Measurements from ENCODE around the gene METAP1D.
"Not testable (repeated sequence)": the region's sequence is repeated elsewhere in the genome, so short reads cannot be mapped to it uniquely, and the experiment has no call there.

METAP1D gene

DNA sequence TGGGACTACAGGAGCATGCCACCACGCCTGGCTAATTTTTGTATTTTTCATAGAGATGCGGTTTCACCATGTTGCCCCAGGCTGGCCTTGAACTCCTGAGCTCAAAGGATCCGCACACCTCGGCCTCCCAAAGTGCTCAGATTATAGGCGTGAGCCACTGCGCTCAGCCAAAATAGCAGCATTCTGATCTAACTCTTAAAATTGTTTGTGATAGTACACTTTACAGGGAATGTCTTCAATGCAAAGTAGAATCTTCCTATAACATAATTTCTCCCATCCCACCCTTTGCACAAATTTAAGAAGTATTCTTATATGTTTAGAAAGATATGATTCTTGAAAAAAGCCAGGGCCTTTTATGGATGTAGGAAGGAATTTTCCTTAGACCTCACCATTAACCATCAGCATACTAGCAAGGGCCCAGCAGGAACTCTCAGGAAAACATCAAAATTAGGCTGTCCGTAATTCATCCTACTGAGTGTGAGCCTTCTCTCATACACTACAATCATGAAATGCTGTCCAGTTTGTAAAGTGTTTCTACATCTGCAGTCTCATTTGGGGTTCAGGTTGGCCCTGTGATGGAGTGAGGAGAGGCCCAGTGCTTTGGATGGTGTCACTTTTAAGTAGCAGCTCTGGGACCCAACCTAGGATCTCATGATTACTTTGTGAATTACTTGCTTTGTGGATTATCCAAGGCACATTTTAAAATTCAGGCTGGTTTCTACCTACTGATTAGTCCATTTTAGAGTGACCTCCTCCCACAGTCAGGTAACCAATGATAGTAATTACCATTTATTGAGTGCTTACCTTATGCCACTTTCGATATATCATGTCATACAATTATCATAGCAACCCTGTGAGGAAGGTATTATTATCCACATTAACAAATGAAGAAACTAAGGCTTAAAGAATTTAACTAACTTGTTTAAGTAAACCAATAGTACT, 48.1 kb downstream of the METAP1D start:
- Mint-ChIP-seq H3K27me3 (no peaks in the 10 kb centered on the region), H3K4me1 (no peaks in the 10 kb centered on the region), H3K27ac (no peak overlapping the region), H3K9me3 (no peaks in the 10 kb centered on the region), H3K4me3 (no peak overlapping the region), H3K36me3 (no peaks in the 10 kb centered on the region)
- no peak for DNase-seq (ENCODE audit: low spot score in 2 of 2)
- ATAC-seq (ENCODE audit: low read depth), result no peak

- DNase-seq (ENCODE audit: low spot score in 2 of 2), result no peak
Observed at GRCh38 chr2:172048508-172049503, 49.1 kb downstream of the METAP1D start.

DNA sequence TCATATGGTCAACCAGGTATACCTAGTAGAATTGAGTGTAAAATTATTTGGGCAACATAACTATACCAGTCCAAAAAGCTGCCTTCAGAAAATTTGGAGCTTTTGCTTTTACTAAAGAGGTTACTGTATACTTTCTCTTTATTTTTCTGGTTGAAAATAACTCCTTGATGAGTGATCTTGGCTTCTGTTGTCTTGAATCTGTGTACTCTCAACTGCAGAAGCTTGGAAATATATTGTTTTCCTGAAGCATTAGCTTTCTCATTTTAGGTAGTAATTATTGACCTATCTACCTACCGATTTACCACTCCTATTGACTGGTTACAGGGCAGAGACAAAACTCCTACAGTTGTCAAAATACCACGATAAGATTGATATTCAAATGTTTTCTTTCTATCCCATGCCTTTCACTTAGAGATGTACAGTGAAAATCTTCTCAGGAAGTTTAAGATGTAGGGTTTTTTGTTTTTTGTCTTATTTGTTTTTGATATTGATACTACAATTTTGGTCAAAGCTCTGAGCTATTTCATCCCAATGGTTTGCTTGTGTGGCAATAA, 49.9 kb downstream of the METAP1D start:
- DNase-seq (ENCODE audit: low spot score in 2 of 2), result no peak
- Mint-ChIP-seq H3K36me3 (no peaks in the 10 kb centered on the region), H3K27me3 (no peaks in the 10 kb centered on the region), H3K9me3 (no peaks in the 10 kb centered on the region), H3K4me1 (no peaks in the 10 kb centered on the region), H3K4me3 (no peak overlapping the region), H3K27ac (no peak overlapping the region)
- no peak for ATAC-seq (ENCODE audit: low read depth)

More at GRCh38 chr2:172048508-172049503, 49.1 kb downstream of the METAP1D start:
- H3K36me3 Mint-ChIP-seq, result no peaks in the 10 kb centered on the region
- H3K4me1 Mint-ChIP-seq, result no peaks in the 10 kb centered on the region
- no peaks in the 10 kb centered on the region for H3K27me3 Mint-ChIP-seq
- H3K4me3 Mint-ChIP-seq, result no peak overlapping the region
- ATAC-seq (ENCODE audit: low read depth), result no peak
- H3K27ac Mint-ChIP-seq, result no peak overlapping the region
- no peaks in the 10 kb centered on the region for H3K9me3 Mint-ChIP-seq

GRCh38 chr2:172050479-172051125, 50.8 kb downstream of the METAP1D start:
- no peak overlapping the region for H3K4me3 Mint-ChIP-seq
- no peak for ATAC-seq (ENCODE audit: low read depth)
- no peak overlapping the region for H3K27ac Mint-ChIP-seq
- DNase-seq (ENCODE audit: low spot score in 2 of 2), result no peak
- no peaks in the 10 kb centered on the region for H3K9me3 Mint-ChIP-seq
- H3K4me1 Mint-ChIP-seq, result peaks cover 3% of the 10 kb centered on the region
- no peaks in the 10 kb centered on the region for H3K36me3 Mint-ChIP-seq
- no peaks in the 10 kb centered on the region for H3K27me3 Mint-ChIP-seq

DNA sequence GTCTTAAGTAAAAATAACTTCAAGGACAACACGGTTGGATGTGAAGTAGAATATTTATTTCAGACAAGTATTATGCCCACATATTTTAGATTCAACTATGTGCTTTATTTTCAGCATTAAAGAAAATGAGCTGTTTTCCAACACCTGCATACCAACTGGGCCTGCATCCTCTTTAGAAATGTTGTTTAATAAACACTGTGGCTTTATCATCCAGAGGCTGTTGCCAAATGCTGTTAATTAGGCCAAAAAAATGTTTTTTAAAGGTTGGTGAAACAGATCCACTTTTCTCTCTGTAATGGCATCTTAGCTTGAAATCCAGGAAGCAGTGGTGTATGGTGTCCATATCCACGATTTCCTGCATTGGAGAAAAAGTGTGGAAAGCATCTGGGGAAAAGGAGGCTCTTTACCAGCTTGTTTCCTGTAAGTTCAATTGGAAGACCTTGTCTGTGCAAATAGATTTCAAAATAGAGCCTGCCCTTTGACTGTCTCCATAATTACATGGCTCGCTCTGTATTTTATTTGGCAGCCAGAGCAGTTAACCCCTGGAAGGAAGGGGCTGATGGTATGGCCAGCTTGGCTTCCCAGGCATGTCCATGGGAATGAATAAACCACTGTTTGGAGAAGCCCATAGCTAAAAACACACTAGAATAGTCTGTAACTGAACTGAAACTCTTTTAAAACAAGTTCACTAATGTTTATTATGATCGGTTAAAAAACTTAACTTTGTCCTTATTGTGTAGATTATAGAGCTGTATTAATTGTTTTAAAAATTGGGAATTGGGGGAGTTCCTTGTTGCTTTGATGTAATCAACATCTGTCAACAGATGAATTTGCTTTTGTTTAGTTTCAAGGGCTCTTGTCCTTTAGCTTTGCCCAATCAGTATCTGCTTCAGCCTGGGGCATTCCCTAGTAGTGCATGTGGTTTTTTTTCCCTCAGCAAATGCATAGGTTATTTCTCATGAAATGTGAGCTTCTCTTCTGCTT, 52.5 kb downstream of the METAP1D start:
- DNase-seq (ENCODE audit: low spot score in 2 of 2) (no peak), ATAC-seq (ENCODE audit: low read depth) (no peak)
- H3K27ac Mint-ChIP-seq, result no peak overlapping the region
- no peaks in the 10 kb centered on the region for H3K27me3 Mint-ChIP-seq
- H3K4me3 Mint-ChIP-seq, result no peak overlapping the region
- H3K9me3 Mint-ChIP-seq, result no peaks in the 10 kb centered on the region
- H3K36me3 Mint-ChIP-seq, result no peaks in the 10 kb centered on the region
- H3K4me1 Mint-ChIP-seq, result peaks cover 3% of the 10 kb centered on the region

GRCh38 chr2:172053486-172053885, 53.7 kb downstream of the METAP1D start:
- peaks cover 3% of the 10 kb centered on the region for H3K4me1 Mint-ChIP-seq
- no peaks in the 10 kb centered on the region for H3K36me3 Mint-ChIP-seq
- DNase-seq (ENCODE audit: low spot score in 2 of 2) (no peak), ATAC-seq (ENCODE audit: low read depth) (no peak)
- H3K4me3 Mint-ChIP-seq, result no peak overlapping the region
- H3K9me3 Mint-ChIP-seq, result no peaks in the 10 kb centered on the region
- no peak overlapping the region for H3K27ac Mint-ChIP-seq
- H3K27me3 Mint-ChIP-seq, result no peaks in the 10 kb centered on the region

- H3K36me3 Mint-ChIP-seq, result no peaks in the 10 kb centered on the region
- H3K4me1 Mint-ChIP-seq, result peaks cover 3% of the 10 kb centered on the region
- ATAC-seq (ENCODE audit: low read depth), result no peak
- no peaks in the 10 kb centered on the region for H3K9me3 Mint-ChIP-seq
- no peak overlapping the region for H3K27ac Mint-ChIP-seq
- DNase-seq (ENCODE audit: low spot score in 2 of 2), result no peak
- no peaks in the 10 kb centered on the region for H3K27me3 Mint-ChIP-seq
- no peak overlapping the region for H3K4me3 Mint-ChIP-seq
Observed at GRCh38 chr2:172056293-172056692, 56.5 kb downstream of the METAP1D start.

GRCh38 chr2:172058660-172059059, 58.9 kb downstream of the METAP1D start:
- H3K4me1 Mint-ChIP-seq, result peaks cover 3% of the 10 kb centered on the region

DNA sequence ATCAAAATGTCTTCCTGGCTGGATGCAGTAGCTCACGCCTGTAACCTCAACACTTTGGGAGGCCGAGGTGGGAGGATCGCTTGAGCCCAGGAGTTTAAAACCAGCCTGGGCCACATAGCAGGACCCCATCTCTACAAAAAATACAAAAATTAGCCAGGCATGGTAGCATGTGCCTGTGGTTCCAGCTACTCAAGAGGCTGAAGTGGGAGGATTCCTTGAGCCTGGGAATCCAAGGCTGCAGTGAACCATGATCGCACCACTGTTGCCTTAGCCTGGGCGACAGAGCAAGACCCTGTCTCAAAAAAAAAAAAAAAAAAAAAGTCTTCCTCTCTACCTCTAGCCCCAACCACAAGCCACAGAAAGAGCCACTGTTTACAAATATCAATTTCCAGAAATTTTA, 60.4 kb downstream of the METAP1D start:
- DNase-seq (ENCODE audit: low spot score in 2 of 2); H3K27me3 Mint-ChIP-seq; ATAC-seq (ENCODE audit: low read depth); H3K9me3 Mint-ChIP-seq; H3K27ac Mint-ChIP-seq; H3K4me3 Mint-ChIP-seq; H3K4me1 Mint-ChIP-seq; H3K36me3 Mint-ChIP-seq: not testable (repeated sequence)

More at GRCh38 chr2:172058660-172059059, 58.9 kb downstream of the METAP1D start:
- Mint-ChIP-seq H3K27ac (no peak overlapping the region), H3K36me3 (peaks cover 3% of the 10 kb centered on the region), H3K9me3 (no peaks in the 10 kb centered on the region), H3K4me3 (no peak overlapping the region), H3K27me3 (no peaks in the 10 kb centered on the region)
- DNase-seq (ENCODE audit: low spot score in 2 of 2) (no peak), ATAC-seq (ENCODE audit: low read depth) (no peak)

- Mint-ChIP-seq H3K27me3 (no peaks in the 10 kb centered on the region), H3K27ac (no peak overlapping the region), H3K36me3 (peaks cover 10% of the 10 kb centered on the region), H3K4me1 (no peaks in the 10 kb centered on the region), H3K9me3 (no peaks in the 10 kb centered on the region), H3K4me3 (no peak overlapping the region)
- ATAC-seq (ENCODE audit: low read depth), result no peak
- no peak for DNase-seq (ENCODE audit: low spot score in 2 of 2)
Observed at GRCh38 chr2:172062402-172063004, 62.8 kb downstream of the METAP1D start.

- no peak overlapping the region for H3K27ac Mint-ChIP-seq
- H3K9me3 Mint-ChIP-seq, result no peaks in the 10 kb centered on the region
- no peaks in the 10 kb centered on the region for H3K27me3 Mint-ChIP-seq
- H3K4me1 Mint-ChIP-seq, result no peaks in the 10 kb centered on the region
- ATAC-seq (ENCODE audit: low read depth) (no peak), DNase-seq (ENCODE audit: low spot score in 2 of 2) (no peak)
- peaks cover 10% of the 10 kb centered on the region for H3K36me3 Mint-ChIP-seq
- H3K4me3 Mint-ChIP-seq, result no peak overlapping the region
Observed at GRCh38 chr2:172063446-172063845, 63.7 kb downstream of the METAP1D start.

DNA sequence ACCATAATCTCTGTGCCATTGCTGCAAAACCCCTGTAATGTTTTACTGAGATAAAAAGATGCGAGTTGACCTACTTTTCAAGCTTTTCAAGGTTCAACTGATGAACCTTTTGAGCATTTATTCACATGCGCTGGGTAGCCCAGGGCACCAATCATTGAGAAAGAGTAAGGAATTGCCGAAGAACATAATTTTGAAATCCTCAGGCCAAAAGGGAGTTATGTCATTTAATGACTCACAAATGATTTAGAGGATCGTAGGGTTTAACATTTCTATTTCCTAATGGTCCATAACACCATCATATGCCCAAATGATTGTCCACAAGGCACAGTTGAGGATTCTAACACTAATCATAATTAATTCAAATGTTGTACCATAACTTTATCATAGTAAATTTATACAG, 65.4 kb downstream of the METAP1D start:
- Mint-ChIP-seq H3K36me3 (peaks cover 12% of the 10 kb centered on the region), H3K4me1 (no peaks in the 10 kb centered on the region), H3K27me3 (no peaks in the 10 kb centered on the region), H3K4me3 (no peak overlapping the region), H3K27ac (no peak overlapping the region), H3K9me3 (peaks cover 2% of the 10 kb centered on the region)
- ATAC-seq (ENCODE audit: low read depth), result no peak
- DNase-seq (ENCODE audit: low spot score in 2 of 2), result no peak

Data from memory B cell (primary cell).